Kidney epithelial cell (primary cell): ENCODE results near the gene CDH5. TPM values are rescaled to one million over a fixed set of nuclear protein-coding genes. Genes with fewer than 3 reads are reported as not detected.

Experiments used
- DNase-seq: peaks from one replicate; pipeline ENCODE4 v3.0.0-alpha.2; 2010; ENCODE audit warnings: low read depth
- H3K27me3 ChIP-seq: 2 replicates; pipeline ENCODE4 v1.6.0; 2011; ENCODE audit warnings: low read length; ENCODE audit not compliant: control insufficient read depth, insufficient read depth
- H3K36me3 ChIP-seq: 2 replicates; pipeline ENCODE4 v1.5.1; 2011; ENCODE audit warnings: low read length; ENCODE audit not compliant: control insufficient read depth, insufficient read depth
- H3K4me3 ChIP-seq: 2 replicates; pipeline ENCODE4 v1.5.1; 2011; ENCODE audit warnings: low read depth, mild to moderate bottlenecking, control low read depth, low read length
- CTCF ChIP-seq: IDR thresholded peaks from 2 replicates; pipeline ENCODE4 v1.5.1; 2011; ENCODE audit warnings: mild to moderate bottlenecking, moderate library complexity, low read length, control low read depth, inconsistent platforms; ENCODE audit not compliant: insufficient read depth, poor library complexity, severe bottlenecking
- total RNA-seq: library from RNA; depleted of rRNA; stranded (reverse); fragments of >200 nt; gene quantifications from 2 replicates; pipeline ENCODE4 v1.2.3, GENCODE V29; 2015

CDH5 gene
- total RNA-seq, 1 donor from 2014 or later: 0.67 TPM

DNA sequence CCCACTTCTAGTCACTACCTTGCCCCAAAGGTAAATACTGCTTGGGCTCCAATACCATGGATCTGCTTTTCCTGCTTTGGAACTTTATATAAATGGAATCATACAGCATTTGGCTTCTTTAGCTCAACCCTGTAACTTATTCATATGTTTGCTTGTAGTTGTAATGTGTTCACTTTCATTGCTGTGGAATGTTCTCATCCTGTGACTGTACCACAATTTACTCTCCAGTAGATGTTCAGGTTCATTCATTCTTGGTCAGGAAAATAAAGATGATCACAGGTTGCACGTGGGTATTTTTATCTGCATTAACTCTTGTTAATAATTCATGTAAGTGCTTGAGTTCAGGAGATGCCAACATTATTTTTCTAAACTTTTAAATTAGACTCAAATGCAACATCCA is 53.9 kb downstream of the CDH5 start:
- no peaks in the 10 kb centered on the region for H3K27me3 ChIP-seq
- no peak overlapping the region for H3K4me3 ChIP-seq
- no peaks in the 10 kb centered on the region for H3K36me3 ChIP-seq
- no peak for TF ChIP-seq CTCF
- no peak for DNase-seq

DNA sequence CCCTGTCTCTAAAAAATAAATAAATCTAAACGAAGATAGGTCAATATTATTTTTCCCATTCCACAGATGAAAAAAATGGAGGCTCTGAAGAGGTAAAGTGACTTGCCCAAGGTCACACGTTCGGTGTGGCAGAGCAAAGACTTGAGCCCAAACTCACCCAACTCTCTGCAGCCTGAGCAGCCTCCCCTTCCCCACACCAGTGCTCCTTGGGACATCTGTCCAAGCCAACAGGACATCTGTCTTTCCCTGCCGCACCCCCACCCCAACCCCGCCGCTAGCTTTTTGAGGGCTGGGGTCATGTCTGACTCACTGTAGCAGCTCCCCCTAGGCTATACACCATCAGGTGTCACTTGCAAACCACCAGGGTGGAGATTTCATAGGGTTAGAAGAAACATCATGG is 55.4 kb downstream of the CDH5 start:
- H3K4me3 ChIP-seq: no peak overlapping the region
- no peaks in the 10 kb centered on the region for H3K27me3 ChIP-seq
- H3K36me3 ChIP-seq: no peaks in the 10 kb centered on the region
- DNase-seq: no peak
- TF ChIP-seq CTCF: no peak

- no peaks in the 10 kb centered on the region for H3K27me3 ChIP-seq
- H3K4me3 ChIP-seq: no peak overlapping the region
- no peaks in the 10 kb centered on the region for H3K36me3 ChIP-seq
- TF ChIP-seq CTCF: no peak
- DNase-seq: no peak
These were observed 55.9 kb downstream of the CDH5 start for GRCh38 chr16:66422366-66422765.

DNA sequence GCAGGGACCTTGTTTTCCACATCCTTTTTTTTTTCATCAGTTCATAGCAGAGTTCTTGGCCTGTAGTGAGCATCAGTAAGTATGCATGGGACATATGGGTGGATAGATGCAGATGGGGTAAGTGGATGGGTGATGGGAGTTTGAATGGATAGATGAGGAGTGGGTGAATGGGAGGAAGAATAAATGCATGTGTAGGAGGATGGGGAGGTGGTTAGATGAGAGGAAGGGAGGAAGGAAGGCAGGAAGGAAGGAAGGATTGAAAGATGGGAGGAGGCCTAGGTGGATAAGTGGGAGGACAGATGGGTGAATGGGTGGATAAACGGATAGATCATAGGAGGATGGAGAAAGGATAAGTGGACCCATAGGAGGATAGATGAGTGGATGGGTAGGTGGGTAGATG is 56.7 kb downstream of the CDH5 start:
- H3K4me3 ChIP-seq: no peak overlapping the region
- no peaks in the 10 kb centered on the region for H3K27me3 ChIP-seq
- TF ChIP-seq CTCF: no peak
- no peaks in the 10 kb centered on the region for H3K36me3 ChIP-seq
- no peak for DNase-seq

- H3K27me3 ChIP-seq: no peaks in the 10 kb centered on the region
- no peak for DNase-seq
- no peak overlapping the region for H3K4me3 ChIP-seq
- TF ChIP-seq CTCF: no peak
- no peaks in the 10 kb centered on the region for H3K36me3 ChIP-seq
These were observed 59.2 kb downstream of the CDH5 start for GRCh38 chr16:66425651-66426050.
